Fibroblast of lung (primary cell): Measurements from ENCODE around the gene LPP.

Experiments used
- EZH2 ChIP-seq: IDR thresholded peaks from 2 replicates; pipeline ENCODE4 v1.5.1; 2012; ENCODE audit warnings: low read length, control low read depth, mild to moderate bottlenecking; ENCODE audit errors: missing control alignments
- TF ChIP-seq, protein P1 (sequence below), 2 donors: IDR thresholded peaks in 1 of 2; conservative IDR thresholded peaks in 1 of 2; 1 replicate in 1 of 2; 2 replicates in 1 of 2; pipeline ENCODE4 v1.5.1; 2011 to 2012; ENCODE audit warnings: low read length in 2 of 2, control low read depth in 1 of 2, inconsistent platforms in 1 of 2, low read depth in 1 of 2, mild to moderate bottlenecking in 1 of 2

GRCh38 chr3:188605905-188606304, 451.9 kb downstream of the LPP start:
- no peak for TF ChIP-seq EZH2
- TF ChIP-seq, protein P1, sequence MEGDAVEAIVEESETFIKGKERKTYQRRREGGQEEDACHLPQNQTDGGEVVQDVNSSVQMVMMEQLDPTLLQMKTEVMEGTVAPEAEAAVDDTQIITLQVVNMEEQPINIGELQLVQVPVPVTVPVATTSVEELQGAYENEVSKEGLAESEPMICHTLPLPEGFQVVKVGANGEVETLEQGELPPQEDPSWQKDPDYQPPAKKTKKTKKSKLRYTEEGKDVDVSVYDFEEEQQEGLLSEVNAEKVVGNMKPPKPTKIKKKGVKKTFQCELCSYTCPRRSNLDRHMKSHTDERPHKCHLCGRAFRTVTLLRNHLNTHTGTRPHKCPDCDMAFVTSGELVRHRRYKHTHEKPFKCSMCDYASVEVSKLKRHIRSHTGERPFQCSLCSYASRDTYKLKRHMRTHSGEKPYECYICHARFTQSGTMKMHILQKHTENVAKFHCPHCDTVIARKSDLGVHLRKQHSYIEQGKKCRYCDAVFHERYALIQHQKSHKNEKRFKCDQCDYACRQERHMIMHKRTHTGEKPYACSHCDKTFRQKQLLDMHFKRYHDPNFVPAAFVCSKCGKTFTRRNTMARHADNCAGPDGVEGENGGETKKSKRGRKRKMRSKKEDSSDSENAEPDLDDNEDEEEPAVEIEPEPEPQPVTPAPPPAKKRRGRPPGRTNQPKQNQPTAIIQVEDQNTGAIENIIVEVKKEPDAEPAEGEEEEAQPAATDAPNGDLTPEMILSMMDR (conservative IDR thresholded peaks at IDR 0.05 in 1 of 2, IDR thresholded peaks at IDR 0.05 in 1 of 2; ENCODE audit: low read depth in 1 of 2, low read length in 2 of 2), result no peak
